HL-60 (cell line): ENCODE measurements around the gene CFAP69.
A peak's percentile ranks its signal among the peaks of the same experiment; 100 is the strongest.

Experiments
- DNase-seq, 2 experiments: peaks; one replicate each; pipeline ENCODE4 v3.0.0-alpha.2; 2010 to 2020; ENCODE audit warnings: low read depth in 1 of 2, low spot score in 1 of 2
- H3K27ac ChIP-seq: fragments of 250-450 bp; sonication (Bioruptor Pico); replicated peaks from 2 replicates; pipeline ENCODE4 v1.5.1; 2020; ENCODE audit warnings: mild to moderate bottlenecking, moderate library complexity
- H3K27me3 ChIP-seq: fragments of 250-450 bp; sonication (Bioruptor Pico); 2 replicates; pipeline ENCODE4 v1.5.1; 2021; ENCODE audit warnings: mild to moderate bottlenecking, moderate library complexity; ENCODE audit not compliant: insufficient read depth, poor library complexity, severe bottlenecking
- H3K4me3 ChIP-seq: replicated peaks from 2 replicates; pipeline ENCODE4 v1.5.1; 2011; ENCODE audit warnings: mild to moderate bottlenecking, control low read depth, low read length; ENCODE audit not compliant: insufficient read depth
- GABPA ChIP-seq: IDR thresholded peaks from 2 replicates; pipeline ENCODE4 v1.6.1; 2012; ENCODE audit warnings: low read depth
- POLR2AphosphoS5 ChIP-seq: IDR thresholded peaks from 2 replicates; pipeline ENCODE4 v1.6.1; 2012; ENCODE audit warnings: low read depth
- SPI1 ChIP-seq: IDR thresholded peaks from 2 replicates; pipeline ENCODE4 v1.6.1; 2012; ENCODE audit warnings: low read depth, mild to moderate bottlenecking, borderline replicate concordance
- TF ChIP-seq, protein P1 (sequence below): IDR thresholded peaks from one replicate; pipeline ENCODE4 v1.5.1; 2011; ENCODE audit warnings: low read length, control low read depth, inconsistent platforms; ENCODE audit not compliant: insufficient read depth
- TF ChIP-seq, protein P2 (sequence below): IDR thresholded peaks from 2 replicates; pipeline ENCODE4 v1.6.1; 2012; ENCODE audit warnings: low read depth; ENCODE audit not compliant: insufficient replicate concordance

The CFAP69 gene

DNA sequence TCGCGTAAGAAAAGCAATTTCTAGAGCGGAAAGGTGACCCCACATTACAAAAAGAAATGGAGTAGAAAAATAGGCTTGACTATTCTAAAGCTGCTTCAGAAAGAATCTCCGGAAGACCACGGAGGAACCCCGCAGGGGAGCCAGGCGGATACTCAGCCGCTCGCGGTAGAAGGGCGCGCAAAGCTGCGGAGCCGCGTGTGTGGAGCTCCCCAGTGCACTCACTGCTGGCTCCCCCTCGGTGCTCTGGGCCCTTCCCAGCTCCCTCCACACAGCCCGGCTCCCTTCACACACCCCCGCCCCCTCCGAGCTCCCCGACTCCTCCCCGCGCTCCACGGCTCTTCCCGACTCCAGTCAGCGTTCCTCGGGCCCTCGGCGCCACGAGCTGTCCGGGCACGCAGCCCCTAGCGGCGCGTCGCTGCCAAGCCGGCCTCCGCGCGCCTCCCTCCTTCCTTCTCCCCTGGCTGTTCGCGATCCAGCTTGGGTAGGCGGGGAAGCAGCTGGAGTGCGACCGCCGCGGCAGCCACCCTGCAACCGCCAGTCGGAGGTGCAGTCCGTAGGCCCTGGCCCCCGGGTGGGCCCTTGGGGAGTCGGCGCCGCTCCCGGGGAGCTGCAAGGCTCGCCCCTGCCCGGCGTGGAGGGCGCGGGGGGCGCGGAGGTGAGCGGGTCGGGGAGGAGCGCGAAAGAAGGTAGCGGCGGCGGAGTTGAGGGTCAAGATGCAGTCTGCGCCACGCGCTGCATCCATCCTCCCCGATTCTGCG is 33.4 kb upstream of the CFAP69 start, which contains the start of gene STEAP2:
Gene STEAP2, plus strand, starts transcription at position 350 of the 758 bp plus-strand sequence. CDS start 13,343 bp downstream, outside the sequence.
- peaks cover 45% of the 10 kb centered on the region for H3K27me3 ChIP-seq
- peak in 1 of 2 experiments; percentile 53 for DNase-seq
- H3K4me3 ChIP-seq, result no peak within 1 kb of the TSS; the same call in 1 of the 2 replicates
- no peak within 1 kb of the TSS for H3K27ac ChIP-seq
- TF ChIP-seq, protein P1, sequence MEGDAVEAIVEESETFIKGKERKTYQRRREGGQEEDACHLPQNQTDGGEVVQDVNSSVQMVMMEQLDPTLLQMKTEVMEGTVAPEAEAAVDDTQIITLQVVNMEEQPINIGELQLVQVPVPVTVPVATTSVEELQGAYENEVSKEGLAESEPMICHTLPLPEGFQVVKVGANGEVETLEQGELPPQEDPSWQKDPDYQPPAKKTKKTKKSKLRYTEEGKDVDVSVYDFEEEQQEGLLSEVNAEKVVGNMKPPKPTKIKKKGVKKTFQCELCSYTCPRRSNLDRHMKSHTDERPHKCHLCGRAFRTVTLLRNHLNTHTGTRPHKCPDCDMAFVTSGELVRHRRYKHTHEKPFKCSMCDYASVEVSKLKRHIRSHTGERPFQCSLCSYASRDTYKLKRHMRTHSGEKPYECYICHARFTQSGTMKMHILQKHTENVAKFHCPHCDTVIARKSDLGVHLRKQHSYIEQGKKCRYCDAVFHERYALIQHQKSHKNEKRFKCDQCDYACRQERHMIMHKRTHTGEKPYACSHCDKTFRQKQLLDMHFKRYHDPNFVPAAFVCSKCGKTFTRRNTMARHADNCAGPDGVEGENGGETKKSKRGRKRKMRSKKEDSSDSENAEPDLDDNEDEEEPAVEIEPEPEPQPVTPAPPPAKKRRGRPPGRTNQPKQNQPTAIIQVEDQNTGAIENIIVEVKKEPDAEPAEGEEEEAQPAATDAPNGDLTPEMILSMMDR, result no peak
- no peak for TF ChIP-seq SPI1
- TF ChIP-seq, protein P2, sequence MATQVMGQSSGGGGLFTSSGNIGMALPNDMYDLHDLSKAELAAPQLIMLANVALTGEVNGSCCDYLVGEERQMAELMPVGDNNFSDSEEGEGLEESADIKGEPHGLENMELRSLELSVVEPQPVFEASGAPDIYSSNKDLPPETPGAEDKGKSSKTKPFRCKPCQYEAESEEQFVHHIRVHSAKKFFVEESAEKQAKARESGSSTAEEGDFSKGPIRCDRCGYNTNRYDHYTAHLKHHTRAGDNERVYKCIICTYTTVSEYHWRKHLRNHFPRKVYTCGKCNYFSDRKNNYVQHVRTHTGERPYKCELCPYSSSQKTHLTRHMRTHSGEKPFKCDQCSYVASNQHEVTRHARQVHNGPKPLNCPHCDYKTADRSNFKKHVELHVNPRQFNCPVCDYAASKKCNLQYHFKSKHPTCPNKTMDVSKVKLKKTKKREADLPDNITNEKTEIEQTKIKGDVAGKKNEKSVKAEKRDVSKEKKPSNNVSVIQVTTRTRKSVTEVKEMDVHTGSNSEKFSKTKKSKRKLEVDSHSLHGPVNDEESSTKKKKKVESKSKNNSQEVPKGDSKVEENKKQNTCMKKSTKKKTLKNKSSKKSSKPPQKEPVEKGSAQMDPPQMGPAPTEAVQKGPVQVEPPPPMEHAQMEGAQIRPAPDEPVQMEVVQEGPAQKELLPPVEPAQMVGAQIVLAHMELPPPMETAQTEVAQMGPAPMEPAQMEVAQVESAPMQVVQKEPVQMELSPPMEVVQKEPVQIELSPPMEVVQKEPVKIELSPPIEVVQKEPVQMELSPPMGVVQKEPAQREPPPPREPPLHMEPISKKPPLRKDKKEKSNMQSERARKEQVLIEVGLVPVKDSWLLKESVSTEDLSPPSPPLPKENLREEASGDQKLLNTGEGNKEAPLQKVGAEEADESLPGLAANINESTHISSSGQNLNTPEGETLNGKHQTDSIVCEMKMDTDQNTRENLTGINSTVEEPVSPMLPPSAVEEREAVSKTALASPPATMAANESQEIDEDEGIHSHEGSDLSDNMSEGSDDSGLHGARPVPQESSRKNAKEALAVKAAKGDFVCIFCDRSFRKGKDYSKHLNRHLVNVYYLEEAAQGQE, result no peak
- no peak for TF ChIP-seq POLR2AphosphoS5
- TF ChIP-seq GABPA, result no peak

DNA sequence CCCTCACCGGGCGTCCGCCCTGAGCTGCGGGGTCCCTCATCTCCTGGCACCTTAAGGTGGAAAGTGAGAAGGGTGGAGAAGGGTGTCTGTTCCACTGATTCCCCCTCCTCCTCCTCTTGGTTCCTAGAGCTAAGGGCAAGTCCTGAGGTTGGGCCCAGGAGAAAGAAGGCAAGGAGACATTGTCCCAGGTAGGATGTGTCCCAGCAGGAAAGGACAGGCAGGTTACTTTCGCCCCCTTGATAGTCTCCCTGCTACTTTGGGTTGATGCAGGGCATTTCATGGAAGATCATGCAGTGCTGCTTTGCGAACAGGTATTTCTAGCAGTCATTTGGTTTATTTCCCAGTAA is 32.9 kb upstream of the CFAP69 start:
- TF ChIP-seq, protein P1, result no peak
- TF ChIP-seq GABPA, result no peak
- TF ChIP-seq SPI1, result no peak
- TF ChIP-seq, protein P2, result no peak
- DNase-seq, result no peak
- Histone ChIP-seq H3K4me3 (no peak overlapping the region), H3K27me3 (peaks cover 45% of the 10 kb centered on the region), H3K27ac (no peak overlapping the region)

DNA sequence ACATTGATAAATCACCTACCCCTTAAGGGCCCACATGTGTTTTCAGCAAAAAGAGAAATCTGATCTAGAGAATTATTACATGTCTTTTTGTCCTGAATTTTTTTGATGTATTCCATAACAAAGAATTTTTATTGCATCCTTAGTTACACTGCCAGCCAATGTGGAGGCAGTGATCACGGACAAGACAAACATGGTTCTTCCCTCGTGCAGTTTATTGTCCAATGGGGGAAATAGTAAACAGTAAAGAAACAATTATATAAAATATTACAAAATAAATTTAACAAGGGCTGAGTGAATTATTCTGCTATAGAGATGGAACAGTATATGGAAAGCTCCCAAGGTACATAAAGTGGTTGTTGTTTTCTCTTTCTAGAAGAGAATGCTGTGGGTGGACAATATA is 31.5 kb upstream of the CFAP69 start:
- no peak overlapping the region for H3K4me3 ChIP-seq
- no peak for DNase-seq
- no peak overlapping the region for H3K27ac ChIP-seq

More for the DNA sequence above, 31.5 kb upstream of the CFAP69 start:
- TF ChIP-seq POLR2AphosphoS5 (no peak), GABPA (no peak)
- TF ChIP-seq, protein P1, result no peak
- TF ChIP-seq, protein P2, result no peak
- peaks cover 45% of the 10 kb centered on the region for H3K27me3 ChIP-seq
